Fibroblast of peridontal ligament (primary cell): Measurements from ENCODE around the gene MEF2D.

ENCODE experiments used
- DNase-seq: peaks from one replicate; pipeline ENCODE4 v3.0.0-alpha.2; 2010; ENCODE audit errors: extremely low read depth

MEF2D gene

DNA sequence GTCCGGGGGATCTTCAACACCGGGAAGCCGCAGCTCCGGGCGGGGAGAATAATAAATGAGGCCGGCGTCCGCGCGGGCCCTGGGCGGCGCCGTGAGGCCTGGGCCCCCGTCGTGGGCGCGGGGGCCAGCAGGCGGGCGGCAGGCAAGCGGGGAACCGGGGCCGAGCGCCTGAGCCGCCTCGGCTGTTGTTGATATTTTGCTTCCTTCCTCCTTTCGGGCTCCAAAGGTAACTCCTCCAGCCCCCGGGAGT is at the start of gene MEF2D:
Gene MEF2D, minus strand, starts transcription at position 233 of the 250 bp plus-strand sequence. CDS start 17,483 bp downstream, outside the sequence.
- DNase-seq = no peak

DNA sequence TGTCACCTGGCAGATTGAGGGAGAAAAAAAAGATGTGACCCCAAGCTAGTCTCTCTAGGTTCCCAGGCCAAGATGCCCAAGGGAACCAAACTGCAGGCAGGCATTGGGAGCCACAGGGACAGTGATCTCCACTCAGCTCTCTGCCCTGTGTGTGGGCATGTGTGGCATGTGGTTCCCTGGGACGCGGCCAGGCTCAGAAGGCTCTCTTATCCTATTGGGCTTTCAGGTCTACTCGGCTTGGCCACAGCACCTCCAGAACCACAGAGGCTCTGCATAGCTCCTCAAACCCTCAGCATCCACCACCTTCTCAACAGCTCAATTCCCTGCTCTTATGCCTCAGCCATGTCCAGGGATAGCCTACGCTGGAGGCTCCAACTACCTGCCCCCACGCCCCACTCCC is 49.8 kb upstream of the MEF2D start:
- no peak for DNase-seq

GRCh38 chr1:156549831-156550230 is 49.3 kb upstream of the MEF2D start:
- no peak for DNase-seq

- no peak for DNase-seq
These were observed 48.8 kb upstream of the MEF2D start for GRCh38 chr1:156549390-156549789.

DNA sequence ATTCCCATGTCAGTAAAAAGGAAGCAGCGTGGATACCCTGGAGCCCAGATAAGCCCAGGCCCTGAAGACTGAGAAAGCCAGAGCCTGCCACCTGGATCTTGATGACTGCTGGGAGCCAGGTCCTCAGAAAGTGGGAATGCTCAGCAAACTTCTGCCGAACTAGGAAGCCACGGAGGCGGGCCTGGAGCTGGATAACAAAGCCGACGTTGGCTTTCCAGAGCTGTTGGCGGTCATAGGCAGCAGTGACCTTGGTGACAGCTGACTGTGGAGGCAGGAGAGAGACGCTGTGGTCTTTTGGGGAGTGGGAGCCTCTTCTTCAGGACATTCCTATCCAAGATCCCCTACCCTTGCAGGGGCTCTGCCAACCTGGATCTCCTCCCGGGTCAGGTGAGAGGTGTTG is 47.4 kb upstream of the MEF2D start:
- no peak for DNase-seq

GRCh38 chr1:156547434-156547833 is 46.9 kb upstream of the MEF2D start:
- no peak for DNase-seq

- no peak for DNase-seq
These were observed 45.7 kb upstream of the MEF2D start for GRCh38 chr1:156546267-156546666.

DNA sequence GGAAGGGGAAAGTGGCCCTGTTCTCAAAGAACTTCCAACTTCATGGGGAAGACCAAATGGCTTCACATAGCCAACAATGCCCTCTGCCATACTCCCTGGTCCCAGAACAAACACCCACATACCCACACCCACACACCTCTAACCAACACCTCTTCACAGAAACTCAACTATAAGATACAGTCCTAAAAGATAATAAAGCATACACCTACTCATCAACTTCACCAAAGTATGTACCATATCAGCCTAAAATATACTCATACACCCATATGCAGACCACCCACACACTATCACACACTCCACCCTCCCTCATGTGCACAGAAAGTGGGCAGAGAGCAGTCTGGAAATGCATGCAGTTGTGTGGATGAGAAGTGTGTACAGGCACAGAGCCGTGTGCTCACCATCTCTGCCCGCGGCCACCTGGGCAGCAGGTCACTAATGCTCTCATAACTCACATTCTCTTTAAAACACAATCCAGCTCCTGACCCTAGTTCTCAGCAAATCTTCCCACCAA is 44.1 kb upstream of the MEF2D start:
- no peak for DNase-seq

DNA sequence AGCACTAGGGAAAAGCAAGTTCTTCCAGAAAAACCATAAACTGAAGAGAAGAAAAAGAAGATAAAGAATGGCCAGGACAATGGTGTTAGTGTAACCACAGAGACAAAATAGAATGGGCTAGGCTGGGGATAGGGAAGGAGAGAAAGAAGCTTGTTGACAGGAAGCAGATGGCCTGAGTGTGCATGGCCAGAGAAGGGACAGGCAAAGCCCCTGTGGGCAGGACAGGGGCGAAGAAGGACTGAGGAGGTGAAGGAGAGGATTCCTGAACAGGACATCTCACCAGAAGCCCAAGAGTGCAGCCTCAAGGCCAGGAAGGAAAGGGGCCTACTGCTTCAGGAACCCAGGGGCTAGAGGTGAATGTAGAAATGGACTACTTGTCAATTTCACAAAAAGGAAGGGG is 42.5 kb upstream of the MEF2D start:
- DNase-seq = no peak

GRCh38 chr1:156540955-156541354 is 40.4 kb upstream of the MEF2D start:
- no peak for DNase-seq

DNA sequence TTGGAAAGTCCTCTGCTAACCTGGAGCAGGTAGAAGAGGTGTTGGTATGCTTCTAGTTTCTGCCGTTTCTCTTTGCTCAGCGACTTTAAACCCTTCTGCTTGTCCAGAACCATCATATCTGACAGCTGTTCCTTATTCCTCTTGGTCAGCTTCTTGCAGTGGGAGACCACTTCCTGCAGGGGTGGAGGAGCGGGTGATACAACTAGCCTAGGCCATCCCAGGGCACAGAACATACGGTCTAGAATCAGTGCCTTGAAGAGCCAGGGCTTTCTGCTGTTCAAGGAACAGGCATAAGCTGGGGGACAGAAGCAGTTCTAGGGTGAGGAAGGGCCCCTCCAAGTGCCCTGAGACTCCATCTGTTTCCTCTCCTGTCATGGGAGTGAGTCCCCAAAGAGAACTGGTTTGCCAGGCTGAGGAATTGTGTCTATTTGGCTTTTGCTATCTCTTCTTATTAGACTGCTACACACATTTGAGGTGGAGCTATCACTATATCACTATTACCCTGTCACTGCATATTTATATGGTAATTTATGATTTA is 39.3 kb upstream of the MEF2D start:
- no peak for DNase-seq

DNA sequence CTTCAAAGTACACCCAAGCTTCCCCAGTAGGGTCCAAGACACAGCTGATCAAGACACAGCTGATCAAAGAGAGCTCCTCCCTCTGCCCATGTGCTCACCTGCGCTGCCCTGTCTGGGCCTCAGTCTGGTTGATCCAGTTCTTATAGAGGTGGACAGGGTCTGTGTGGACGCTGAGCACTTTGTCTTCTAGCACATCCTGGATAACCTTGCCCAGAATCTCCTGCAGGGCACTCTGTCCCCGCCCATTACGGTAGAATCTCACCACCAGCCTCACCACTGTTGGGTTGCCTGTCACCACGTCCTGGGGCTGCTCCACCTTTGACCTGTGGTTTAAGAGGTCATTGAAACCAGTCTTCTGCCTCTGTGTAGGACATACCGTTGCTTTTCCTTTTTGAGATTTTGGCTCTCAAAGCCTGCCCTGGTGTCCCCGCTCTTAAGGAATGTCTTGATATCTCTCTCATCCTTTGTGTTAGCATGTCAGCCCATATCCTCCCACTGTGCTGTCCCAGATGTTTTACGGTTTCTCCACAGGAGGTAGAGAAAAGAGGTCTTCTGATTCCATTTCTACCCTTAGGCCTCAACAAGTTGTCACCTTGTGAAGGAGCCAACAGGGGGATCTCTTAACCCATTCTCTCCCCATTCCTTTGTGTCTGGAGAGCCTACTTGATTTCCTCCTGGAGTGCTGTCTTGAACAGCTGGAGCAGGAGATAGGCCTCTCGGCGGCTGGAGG is 38.3 kb upstream of the MEF2D start:
- no peak for DNase-seq

DNA sequence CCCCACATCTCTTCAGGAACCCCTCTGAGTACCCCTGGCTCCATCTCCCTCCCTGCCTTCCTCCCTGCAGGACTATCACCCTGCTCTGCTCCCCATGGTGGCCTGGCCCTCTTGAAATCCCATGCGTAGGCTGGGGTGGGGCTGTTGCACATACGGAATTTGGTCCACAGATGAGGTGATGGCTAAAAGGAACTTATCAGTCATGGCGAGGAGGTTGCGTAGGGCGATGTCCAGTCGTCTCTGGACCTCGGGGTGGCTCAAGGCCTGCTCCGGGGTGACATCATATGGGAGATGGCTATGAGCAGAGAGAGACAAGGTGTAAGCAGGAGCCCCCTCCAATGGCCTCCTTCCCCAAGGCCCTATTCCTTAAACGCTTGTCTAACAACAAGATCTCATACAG is 36.5 kb upstream of the MEF2D start:
- no peak for DNase-seq

DNA sequence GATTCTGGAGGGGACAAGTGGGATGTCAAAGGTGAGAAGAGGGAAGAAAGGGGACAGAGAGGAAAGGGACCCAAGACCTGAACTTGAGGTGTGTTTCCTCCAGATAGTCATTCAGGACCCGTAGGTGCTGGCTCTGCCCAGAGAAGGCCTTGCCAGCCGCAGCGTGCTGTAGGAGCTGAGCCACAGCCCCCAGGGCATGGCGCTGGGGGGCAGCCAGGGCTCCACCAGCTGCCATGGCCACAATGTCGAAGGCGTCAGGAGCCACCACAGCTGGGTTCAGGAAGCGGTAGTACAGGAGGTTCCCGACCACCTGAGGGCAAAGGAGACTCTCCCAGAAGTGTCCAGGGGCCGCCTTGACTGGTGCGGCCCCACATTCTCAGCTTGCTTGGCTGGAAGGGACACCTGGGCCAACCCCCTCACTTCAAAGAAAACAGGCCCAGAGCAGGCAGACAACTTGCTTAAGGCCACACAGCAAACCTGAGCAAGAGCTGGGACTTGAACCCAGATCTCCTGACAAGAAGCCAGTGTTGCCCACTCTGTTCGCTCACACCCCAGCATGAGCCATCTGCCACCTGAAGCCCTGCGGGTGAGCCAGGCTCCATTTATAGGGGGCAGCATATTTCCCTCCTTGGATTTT is 34.0 kb upstream of the MEF2D start:
- no peak for DNase-seq

- no peak for DNase-seq
These were observed 33.1 kb upstream of the MEF2D start for GRCh38 chr1:156533568-156534220.

DNA sequence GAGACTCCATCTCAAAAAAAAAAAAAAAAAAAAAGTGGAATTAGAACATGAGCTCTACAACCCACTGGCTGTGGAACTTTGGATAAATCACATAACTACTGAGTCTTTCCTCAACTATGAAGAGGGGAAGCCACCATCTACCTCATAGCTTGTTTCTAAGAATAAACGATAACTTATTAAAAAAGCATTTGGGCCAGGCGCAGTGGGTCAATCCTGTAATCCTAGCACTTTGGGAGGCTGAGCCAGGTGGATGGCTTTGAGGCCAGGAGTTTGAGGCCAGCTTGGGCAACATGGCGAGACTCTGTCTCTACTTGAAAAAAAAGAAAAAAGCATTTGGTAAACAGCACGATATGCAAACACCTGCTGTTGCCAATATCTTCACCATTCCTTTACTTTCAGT is 31.8 kb upstream of the MEF2D start:
- no peak for DNase-seq

GRCh38 chr1:156530006-156530405 is 29.4 kb upstream of the MEF2D start:
- no peak for DNase-seq

GRCh38 chr1:156528875-156529425 is 28.4 kb upstream of the MEF2D start:
- DNase-seq = no peak

GRCh38 chr1:156528231-156528630 is 27.7 kb upstream of the MEF2D start:
- no peak for DNase-seq

DNA sequence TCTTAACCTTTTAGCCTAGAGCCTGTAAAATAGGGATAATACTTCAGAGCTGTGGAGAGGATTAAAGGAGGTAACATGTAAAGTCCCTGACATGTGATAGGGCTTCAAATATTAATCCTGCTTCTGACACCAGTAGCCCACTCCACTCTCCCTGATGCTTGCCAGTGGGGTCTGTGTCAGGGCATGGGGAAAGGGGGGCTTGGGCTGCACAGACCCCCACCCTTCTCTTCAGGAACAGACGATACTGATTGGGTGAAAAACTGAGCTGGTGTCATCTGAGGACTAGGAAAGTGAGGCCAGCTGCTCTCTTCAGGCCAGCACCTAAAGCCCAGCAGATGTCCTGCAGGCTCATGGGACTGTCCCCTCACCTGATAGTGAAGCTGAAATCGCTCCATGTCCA is 27.0 kb upstream of the MEF2D start:
- DNase-seq = no peak

- DNase-seq = no peak
These were observed 25.4 kb upstream of the MEF2D start for GRCh38 chr1:156525856-156526489.

DNA sequence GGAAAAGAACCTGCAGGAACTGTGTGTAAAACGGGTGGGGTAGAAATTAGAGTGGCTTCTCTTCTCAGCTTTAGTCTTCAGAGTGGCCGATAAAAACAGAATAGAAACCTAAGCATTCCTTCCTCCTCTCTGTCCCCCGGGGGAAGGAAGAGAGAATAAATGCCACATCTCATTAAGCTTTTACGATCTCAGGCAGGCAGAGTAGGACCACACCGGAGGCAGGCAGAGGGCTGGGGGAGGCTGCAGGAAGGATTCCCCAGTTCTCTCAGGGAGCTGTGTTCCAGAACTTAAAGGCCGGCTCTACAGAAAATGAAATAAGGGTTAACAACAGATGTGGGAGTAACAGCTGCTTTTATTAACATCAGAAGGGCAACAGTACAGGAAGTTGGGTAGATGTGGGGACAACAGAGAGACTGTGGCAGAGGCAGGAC is 24.5 kb upstream of the MEF2D start:
- DNase-seq = no peak
